Suppressor macrophage (primary cell): ENCODE measurements around the gene GNA14.
"Not testable (repeated sequence)": the region's sequence is repeated elsewhere in the genome, so short reads cannot be mapped to it uniquely, and the experiment has no call there.

Experiments used
- DNase-seq, 4 experiments: peaks; one replicate each; pipeline ENCODE4 v3.0.0-alpha.2; 2020 to 2022

Gene GNA14

DNA sequence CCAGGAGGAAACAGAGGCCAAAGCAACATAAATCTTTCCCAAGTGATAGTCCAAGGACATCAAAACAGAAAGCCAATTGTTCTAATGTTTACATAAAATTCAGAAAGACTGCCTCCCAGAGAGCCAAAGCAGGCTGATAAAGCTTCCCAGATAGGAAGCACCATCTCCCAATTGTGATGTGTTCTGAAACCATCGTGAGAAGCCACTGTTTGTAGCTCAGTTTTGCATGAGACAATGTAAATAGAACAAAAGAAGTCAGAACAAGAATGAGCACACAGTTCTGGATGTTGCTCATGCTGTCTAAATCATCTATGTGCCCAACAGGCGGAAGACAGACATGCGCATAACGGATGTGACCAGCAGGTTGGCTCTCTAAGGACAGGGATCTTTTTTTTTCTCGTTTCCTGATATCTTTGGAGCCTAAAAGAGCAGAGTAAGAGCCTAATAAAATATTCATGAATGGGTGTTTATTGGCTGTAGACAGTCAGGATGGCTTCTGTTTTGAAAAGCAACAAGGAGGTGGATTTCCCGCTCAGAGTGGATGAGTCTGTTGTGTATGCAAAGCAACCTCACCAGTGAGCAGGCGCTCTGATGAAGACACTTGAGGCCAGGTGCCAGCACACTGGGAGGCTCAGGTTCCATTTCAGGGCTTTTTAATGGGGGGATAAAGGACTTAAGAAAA, 113.6 kb downstream of the GNA14 start:
- no peak for DNase-seq

DNA sequence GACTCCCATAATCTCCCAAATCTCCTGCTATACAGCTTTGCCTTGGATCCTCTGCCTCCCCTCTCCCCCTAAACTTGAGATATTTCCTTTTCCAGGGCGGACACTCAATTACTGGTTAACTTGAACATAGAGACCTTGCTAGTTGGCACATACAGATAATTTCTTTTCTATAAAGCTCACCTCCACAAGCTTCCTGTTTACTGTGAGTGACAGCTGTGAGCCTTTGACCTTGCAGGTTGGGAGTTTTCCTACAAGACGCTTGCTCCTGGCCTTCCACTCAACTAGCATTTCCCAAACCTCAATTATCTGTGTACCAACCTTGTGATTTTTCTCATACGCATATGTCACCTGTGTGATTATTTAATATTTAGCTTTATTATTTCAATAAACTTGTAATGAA, 114.5 kb downstream of the GNA14 start:
- DNase-seq: no peak

DNA sequence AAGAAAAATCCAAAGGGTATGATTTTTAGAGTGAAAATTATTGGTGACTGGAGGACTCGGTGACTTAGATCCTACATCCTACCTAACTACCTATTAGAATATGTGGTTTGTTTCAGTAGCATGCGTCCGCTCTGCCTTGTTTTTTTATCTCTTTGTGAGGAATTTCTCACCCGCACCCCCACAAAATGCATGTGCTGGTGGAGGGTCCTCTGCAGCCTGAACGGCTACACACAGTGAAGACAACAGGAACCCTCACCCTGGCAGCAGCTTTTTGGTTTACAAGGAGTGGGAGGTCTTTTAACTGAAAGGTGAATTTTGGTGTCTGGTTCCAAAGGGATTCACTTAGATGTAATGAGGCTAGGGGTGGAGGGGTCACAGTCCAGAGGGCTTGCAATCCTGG, 115.5 kb downstream of the GNA14 start:
- no peak for DNase-seq

DNA sequence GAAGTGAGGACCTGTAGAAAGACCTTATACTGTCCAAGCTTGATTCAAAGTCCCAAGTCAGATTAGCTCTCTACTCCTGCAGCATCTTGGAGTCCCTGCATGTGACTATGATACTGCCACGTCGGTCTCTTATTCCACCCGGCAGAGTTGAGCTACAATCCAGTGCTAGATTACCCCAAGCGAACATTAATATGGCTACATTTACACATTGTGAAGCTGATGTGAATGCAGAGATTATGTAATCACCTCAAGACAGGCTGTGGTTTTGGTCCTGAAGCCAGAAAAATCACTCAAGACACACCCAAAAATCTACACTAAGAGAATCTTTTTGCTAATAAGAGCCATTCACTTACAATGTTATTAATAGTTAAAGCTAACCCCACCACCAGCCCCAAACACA, 116.7 kb downstream of the GNA14 start:
- no peak for DNase-seq

DNA sequence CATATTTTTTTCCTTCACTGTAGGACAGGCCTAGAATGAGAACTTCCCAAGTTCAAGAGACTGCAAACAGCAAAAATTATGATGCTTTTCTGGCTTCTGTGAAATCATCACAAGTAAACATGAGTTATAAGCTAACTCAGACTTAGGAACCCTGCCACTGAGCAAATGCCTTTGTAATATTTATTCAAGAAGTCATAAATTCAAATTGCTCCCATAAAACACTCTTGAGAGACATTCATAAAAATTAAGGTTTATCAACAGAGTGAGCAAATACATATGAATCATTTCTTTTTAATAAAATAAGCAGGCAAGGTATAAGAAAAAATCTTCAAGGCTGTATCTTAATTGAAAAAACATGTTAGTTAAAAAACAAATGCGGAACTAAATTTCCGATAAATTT, 124.2 kb downstream of the GNA14 start:
- DNase-seq: no peak

DNA sequence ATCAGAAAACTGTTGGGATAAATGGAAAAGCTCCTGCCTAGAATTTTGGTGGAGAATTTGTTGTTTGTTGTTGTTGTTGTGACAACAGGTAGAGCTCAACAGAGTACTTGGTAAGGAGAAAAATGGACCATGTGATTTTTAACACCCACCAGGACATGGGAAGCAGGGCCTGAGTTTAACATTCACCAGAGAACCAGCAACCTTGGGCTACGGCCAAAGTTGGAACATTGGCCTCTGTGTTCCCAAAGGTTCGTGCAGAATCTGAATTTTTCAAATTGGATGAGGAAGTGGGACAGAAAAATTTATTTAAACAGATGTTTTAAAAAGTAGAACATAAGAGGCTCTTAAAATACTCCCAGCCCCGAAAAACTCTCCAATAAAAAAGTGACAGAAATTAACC, 127.0 kb downstream of the GNA14 start:
- DNase-seq: no peak

DNA sequence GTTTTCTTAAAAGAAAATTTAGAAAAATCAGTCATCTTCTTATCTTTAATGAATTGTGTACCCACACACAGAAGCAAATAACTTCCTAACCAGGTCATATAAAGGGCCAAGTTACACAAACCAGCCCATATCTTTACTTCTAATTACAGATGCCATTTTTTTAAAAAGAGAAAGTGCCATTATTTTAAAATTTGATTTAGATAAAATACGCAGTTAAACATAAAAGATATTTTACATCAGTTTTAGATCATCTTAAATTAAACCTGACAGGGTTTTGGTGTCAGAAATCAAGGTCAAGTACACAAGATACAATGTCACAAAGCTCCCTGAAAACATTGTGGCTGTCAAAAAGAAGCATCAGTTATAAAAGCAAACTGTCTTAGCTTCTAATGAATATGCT, 129.4 kb downstream of the GNA14 start:
- DNase-seq: no peak

DNA sequence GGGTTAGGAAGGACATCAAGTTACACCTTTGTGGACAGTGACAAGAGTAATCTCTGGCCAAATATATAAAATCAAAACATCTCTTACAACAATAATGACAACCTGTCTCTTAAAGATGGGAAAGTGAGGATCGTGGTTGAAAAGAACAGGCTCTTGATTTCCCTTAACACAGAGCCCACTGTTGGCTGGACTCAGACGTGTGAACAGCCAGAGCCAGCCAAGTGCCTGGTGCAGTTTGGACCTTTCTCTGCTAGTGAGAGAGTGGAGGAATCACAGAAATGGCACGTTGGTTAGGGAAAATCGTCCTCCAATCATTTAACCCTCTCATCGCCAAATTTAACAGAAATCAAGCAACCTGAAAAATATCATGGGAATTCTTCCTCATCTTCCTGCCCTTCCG, 131.3 kb downstream of the GNA14 start:
- no peak for DNase-seq

DNA sequence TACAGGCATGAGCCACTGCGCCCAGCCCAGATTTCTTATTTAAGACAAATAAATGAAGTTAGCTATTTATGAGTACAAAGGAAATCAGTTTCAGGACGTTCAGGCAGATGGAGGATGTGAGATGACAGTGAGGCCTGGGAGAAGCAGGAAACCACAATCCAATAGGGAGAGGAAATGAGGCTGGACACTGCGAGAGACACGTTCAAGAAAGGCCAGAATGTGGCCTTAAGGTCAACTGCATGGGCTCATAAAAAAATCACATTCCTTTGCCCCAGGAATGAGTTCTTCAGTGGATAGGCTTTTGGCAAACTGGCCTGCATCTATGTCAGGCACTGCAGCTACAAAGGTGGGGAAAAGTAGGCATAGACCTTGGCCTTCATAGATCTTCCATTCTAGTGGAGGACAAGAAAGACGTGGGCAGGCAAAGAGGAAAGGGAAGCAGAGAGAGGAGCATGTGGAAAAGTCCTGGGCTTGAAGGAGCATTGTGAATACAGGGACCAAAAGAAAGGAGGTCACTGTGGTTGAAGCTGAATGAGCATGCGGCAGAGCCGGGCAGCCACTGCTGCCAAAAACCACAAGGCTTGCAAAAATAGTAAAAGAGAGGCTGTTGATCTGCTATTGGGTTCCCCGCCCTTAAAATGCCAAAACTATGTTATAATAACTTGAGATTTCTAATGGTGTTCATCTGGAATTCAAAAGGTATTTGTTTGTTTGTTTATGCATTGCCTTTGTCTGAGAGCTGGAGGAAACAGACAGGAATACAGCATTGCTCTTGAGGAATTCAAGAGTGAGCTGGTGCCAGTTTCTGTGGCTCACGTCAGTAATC, 133.0 kb downstream of the GNA14 start:
- DNase-seq: peak in 3 of 4 experiments; percentile 2 to 9 (median 7)

DNA sequence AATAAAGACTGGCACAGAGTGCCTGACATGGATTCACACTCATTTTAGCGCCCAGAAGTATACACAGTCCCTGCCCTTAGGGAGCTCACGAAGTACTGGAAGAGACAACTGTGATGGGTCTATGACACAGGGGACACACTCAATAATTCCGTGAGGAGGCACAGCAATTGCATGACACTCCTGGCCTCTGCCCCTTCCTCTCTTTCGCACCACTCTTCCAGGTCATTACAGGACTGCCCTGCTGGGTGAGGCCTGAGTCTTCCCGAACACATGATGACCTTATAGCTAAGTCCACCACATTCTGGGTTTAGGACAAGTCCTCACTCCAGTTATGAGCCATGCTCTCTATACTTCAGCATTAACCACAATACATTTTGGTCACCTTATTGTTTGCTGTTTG, 134.7 kb downstream of the GNA14 start:
- no peak for DNase-seq

DNA sequence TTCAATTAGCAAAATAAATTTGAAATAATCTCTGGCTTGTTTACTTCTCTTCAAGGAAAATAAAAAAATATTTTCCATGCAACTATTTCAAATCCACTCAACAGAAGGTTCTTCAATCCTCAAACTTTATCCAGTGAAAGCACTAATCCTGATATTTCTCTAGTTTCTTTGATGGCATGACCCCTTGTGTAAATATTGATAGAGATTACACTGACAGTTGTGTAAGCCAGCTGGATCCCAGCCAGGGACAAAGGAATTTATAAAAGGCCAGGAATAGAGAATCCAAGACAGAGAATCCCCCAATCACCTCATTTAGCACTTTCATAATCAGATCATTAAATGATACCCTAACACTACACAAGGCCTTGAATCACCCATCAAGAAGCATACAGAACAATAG, 135.2 kb downstream of the GNA14 start:
- no peak for DNase-seq

DNA sequence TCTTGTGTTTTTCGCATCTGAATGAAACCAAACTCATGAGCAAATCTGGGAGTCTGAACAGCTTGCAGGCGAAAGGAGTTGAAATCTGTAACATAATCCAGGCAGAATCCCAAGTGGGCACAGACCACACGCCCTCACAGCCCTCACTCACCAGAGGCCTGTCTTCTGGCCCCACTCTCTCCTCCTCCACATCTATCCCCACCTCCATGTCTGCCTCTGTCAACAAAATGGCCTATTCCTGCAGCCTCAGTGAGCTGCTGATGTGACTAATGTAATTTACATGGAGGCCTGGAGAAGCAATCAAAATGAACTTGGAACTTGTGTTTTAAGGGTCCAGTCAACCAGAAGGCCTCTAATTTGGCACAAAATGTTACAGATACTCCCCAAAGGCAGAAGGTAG, 136.6 kb downstream of the GNA14 start:
- DNase-seq: no peak

DNA sequence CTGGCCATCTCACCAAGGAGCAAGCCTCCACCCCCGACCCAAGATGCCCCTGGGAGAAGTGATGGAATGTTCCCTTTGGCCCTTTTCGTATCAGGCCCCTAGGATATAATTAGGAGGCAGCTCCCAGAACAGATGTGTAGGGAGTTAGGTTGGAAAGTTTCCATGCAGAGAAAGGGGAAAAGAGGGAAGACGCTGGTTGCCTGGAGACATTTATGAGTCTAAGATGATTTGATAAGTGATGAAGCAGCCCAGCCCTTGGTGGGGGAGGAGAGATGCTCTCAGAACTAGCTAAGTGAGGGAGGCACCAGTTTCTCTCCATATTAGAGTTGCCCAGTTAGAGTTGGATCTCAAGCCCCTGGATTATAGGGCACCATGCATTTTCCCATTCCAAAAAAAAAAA, 137.5 kb downstream of the GNA14 start:
- DNase-seq: no peak

DNA sequence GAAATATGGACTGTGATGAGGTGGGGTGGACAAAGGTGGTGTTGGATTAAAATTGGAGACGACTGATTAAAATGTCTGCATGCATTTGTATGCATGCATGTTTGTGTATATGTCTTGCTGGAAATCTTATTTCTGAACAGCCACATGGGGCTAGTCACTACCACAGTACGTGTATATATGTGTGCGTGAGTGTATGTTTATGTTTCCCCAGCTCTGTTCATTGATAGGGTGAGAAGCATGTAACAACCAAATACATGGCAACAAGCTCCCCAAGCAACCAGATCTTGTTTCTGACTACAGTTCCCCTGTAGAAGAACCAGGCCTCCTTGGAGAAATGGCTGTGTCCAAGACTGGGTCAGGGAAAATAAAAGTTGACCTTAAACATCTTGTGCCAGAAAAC, 139.7 kb downstream of the GNA14 start:
- DNase-seq: no peak

DNA sequence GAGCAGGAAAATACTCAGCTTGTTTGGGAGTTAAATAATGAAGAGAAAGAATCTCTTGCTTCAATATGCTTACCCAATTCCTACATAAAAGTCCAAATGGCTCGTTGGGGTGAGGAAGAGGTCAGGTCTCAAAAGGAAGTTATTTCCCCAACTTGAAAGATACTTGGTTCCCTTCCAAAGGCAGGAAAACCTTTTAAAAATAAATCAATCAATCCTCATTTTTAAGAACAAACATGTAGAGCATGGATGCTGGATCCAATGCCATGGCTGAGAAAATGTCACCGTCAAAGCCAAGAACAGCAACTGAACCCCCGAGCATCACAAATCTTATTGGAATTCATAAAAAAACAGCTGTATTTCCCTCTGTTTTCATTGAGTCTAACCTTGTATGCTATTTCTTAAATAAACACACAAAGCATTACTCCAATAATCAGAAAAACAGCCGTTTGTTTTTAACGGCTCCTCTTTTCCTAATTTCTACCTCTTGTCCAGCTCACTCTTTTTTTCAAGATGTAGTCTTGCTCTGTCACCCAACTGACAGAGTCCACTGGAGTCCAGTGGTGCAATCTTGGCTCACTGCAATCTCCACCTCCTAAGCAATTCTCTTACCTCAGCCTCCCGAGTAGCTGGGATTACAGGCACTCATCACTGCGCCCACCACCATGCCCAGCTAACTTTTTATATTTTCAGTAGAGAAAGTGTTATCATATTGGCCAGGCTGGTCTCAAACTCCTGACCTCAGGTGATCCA, 140.7 kb downstream of the GNA14 start:
- DNase-seq: no peak

DNA sequence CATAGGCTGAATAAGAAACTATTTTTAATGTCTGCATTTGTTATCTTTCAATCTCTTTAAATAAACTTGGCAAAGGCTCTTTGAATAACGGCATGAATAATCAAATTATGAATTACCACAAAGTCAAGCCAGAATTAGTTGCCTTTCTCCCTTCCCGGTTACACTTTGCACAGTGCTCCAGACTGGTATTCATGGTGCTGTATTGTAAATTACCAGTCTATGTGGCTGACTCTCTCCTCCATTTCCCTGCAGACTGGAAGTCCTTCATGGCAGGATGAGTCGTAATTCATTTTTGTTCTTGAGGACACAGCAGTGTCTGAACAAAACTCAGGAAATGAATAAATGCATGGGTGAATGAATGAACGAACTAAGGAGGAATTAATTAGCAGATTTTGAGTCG, 142.9 kb downstream of the GNA14 start:
- DNase-seq: no peak

DNA sequence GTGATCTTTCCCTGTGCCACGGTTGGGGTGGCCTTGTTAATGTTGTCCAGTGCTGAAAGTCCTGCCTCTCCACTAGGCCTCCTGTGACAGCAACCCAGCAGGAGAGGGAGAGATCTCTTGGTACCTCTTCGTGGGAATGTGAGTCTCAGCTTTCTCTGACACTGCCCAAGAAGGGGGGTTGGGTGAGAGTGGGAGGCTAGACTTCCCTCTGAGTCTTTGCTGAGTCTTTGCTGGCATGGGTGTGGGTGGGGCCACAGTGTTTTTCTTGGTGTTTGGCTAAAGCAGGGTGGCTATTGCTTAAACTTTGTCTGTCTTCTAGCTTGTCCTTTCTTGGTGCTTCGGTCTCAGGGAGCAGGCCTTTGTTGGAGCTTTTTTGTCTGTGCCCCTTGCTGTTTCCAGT, 145.6 kb downstream of the GNA14 start:
- DNase-seq: peak; percentile 60 to 84 (median 72)

DNA sequence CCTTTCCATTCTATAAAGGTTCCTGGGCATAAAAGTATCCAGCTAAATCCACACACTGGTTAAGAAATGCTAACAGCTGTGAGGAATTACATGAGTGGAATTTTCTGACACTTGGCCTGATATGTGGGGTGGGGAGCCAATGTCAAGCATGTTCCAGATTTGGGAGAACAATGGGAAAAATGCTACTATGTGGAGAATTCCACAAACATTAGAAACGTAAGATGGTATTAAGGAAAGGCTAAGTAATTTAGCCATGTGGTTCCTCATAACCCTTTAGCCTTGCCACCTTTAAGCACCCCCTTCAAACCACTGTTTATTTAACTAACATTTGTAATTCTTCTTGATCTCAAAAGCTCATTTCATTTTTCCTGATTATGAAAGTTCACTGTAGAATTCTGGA, 149.2 kb downstream of the GNA14 start:
- DNase-seq: no peak

DNA sequence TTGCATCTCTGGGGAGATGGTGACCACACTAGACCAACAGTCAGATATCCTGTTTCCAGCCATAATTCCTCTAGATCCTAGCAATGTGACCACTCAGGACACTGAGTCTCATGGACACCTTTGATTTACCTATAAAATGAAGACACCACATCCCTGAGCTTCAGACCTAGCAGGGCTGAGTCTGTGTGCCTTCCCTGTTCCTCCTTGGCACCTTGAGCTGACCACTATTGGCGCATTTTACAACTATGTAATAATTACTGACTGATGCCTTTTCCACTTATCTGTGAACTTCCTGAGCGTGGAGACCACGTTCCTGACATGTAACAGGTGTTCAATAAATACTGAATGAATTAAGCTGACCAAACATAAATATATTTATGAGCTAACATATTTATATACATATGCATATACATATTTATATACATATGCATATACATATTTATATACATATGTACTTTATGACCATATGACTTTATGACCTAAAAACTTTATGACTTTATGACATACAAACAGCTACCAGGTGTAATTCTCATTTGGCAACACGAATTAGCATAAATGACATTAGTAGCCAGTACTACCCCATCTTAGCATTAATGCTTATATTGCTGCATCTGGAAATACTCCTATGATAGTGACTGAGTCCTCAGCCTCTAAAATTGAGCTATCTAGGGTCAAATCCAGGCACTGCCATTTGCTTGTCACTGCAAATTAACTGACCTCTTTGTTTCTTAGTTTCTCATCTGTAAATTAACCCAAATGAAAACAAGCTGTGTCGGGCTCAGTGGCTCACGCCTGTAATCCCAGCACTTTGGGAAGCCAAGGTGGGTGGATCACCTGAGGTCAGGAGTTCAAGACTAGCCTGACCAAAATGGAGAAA, 150.6 kb downstream of the GNA14 start:
- no peak for DNase-seq

DNA sequence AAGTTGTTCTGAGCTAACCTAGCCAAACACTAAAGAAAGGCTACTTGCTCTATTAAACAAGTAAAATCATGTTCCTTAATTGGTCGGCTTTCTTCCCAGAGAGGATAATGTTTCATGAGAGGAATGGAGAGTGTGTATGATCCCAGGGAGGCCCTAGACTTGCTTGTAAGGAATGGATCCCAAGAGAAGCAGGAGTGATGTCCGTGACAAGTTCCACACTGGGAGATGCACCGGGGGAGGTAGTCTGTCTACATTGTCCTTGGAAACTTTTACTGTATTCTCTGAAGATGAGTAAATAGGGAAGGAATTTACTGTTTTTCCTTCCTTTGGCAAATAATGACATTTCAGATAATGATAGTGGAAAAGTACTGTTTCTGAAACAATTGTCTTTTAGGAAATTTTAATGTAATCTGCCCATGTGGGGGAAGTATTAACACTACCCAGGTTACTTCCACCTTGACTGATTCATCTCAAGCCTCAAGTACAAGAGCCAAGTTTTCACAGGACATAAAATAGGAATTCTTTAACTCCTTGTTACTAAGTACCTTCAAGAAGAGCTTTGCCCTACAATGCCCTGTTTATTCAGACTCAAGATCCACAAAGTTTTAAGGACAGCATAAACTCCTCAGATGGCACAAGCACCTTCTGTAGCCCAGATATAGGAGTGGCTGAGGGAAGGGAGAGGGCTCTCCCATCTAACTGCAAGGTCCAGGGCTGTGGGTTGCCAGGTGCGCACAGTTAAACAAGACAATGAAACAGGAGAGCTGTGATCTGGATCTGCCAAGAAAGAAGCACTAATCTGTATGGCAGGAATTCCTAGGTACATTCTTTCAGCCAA, 152.1 kb downstream of the GNA14 start:
- no peak for DNase-seq

DNA sequence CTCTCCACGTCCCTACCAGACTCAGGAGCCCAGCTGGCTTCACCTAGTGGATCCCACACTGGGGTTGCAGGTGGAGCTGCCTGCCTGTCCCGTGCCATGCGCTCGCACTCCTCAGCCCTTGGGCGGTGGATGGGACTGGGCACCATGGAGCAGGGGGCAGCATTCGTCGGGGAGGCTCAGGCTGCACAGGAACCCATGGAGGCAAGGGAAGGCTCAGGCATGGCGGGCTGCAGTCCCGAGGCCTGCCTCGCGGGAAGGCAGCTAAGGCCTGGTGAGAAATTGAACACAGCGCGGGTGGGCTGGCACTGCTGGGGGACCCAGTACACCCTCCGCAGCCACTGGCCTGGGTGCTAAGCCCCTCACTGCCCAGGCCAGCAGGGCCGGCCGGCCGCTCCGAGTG, 157.8 kb downstream of the GNA14 start:
- not testable (repeated sequence) for DNase-seq
